DMS79 treated with DMSO at 0.1 percent for 48 hours (cell line): Measurements from ENCODE around the gene KCNMA1.

Experiments used
- DNase-seq: peaks from one replicate; lab custom pipeline; 2025; lab: John Stamatoyannopoulos, UW

KCNMA1 gene

DNA sequence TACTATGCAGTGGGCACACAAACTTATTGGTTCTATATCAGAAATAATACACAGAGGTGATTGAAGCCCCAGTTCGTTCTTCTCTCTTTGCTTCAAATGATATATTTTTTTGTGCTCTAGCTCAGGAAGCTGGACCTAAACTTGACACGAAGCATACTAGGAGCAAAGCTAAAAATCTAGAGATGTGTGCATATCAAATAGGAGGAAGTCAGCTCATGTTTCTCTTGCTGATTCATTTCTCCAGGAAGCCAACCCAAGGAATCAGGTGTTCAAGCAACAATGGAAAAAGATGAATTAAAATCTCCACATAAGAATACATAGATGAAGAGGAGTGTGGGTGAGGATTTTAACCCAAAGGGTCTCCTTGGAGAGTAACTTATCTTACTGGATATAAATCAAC is 432.5 kb downstream of the KCNMA1 start:
- DNase-seq: no peak

GRCh38 chr10:77204171-77204570 is 433.4 kb downstream of the KCNMA1 start:
- DNase-seq: no peak

DNA sequence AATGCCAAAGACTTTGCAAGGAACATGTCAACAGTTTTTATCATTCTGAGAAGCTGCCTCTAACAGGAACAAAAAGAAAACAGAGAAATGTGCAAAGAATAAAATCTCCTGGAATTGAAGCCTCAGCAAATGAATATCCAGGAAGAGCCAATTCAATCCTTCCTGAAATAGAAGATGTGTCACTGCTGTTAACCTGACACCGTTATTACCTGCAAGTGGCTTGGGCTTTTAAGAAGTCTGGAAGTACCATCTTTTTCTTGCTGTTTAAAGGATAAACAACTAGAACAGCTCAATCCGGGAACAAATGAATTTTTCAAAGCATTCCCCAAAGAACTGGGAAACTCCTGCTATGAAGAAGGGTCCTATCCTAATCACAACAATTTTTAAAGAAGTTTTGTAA is 434.8 kb downstream of the KCNMA1 start:
- no peak for DNase-seq

GRCh38 chr10:77201135-77202106 is 436.2 kb downstream of the KCNMA1 start:
- no peak for DNase-seq

GRCh38 chr10:77197544-77197943 is 440.1 kb downstream of the KCNMA1 start:
- DNase-seq: no peak

- DNase-seq: no peak
These were observed 441.0 kb downstream of the KCNMA1 start for GRCh38 chr10:77196614-77197013.

GRCh38 chr10:77195101-77195500 is 442.5 kb downstream of the KCNMA1 start:
- no peak for DNase-seq

DNA sequence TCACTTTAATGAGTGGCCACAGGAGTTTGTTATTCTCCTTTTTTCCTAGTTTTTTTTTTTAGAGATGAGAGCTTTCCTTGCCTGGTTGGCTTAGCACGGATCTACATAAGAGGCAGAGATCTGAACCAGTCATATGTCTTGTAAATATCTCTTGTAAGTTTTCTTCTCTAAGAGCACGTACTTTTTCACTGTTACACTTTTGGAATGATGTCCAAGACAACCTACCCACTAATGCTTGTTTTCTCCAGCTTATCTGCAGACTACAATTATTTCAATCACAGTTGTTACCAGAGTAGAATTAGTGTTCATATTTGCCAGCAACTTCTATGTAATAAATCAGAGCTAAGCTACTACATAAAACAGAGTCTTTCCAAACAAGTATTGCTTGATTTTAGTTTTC is 444.6 kb downstream of the KCNMA1 start:
- no peak for DNase-seq

GRCh38 chr10:77192402-77192801 is 445.2 kb downstream of the KCNMA1 start:
- no peak for DNase-seq

DNA sequence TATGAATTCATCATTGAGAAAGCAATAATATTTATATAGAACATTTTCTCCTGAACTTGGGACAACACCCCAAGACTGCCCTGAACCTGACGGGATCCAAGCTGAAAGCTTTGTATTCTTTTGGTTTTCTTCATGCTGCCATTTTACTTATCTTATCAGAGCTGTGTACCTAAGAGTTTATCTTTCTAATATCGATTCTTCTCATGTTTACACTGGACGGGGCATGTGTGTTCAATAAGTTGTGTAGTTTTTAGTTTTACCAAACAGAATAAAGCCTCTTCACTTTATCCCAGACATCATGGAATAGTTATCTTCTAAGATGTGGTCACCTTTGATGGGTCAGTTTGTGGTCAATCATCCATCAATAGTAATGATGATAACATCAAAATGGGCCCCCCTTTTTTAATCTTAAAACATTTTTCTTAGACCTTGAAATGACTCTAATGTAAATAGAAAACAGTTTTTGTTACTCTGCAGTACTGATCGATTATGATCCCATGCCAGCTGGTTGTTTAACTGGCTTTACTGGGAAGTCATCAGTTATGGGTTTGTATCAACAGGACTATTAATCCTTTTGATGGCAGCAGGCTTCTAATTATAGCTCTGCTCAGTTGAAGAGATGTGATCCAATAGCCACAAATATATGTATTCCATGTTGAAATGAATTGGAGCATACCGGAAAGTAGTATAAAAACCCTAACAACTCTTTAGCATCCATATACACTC is 446.1 kb downstream of the KCNMA1 start:
- no peak for DNase-seq

GRCh38 chr10:77190291-77190690 is 447.3 kb downstream of the KCNMA1 start:
- DNase-seq: no peak

DNA sequence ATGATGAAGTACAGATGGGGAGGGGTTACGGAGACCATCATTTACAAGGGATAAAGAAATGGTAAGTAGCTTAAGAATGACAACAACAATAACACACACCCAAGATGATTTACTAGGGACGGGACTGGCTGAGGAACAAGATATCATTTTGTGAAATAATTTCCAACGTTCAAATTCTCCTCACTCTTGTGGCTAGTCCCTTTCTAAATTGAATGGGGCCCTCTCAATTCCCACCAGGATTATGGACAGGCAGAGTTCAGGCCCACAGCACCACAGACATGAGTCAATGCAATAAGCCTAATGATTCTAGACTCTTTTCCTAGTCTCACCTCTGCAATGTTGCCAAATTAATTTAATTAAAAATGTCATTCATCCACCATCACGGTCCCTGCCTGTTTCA is 448.1 kb downstream of the KCNMA1 start:
- DNase-seq: no peak

DNA sequence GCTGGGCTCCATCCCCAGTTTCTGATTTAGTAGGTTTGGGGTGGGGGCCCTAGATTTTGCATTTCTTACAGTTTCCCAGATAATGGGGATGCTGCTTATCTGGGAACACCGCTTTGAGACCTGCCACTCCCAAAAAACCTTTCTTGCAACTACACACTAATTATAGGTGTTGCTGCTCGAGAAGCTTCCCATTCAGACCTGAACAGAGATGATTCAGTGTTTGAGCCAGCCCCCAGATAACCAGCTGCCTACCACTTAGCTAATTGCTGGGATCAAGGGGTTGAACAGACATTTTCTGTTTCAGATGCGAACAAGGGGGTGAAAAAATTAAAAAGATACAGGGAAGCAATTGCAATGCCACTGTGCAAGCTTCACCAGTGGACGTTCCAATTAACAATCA is 448.5 kb downstream of the KCNMA1 start:
- DNase-seq: no peak

GRCh38 chr10:77188521-77188920 is 449.1 kb downstream of the KCNMA1 start:
- DNase-seq: no peak

GRCh38 chr10:77188000-77188395 is 449.6 kb downstream of the KCNMA1 start:
- DNase-seq: peak; percentile 41

DNA sequence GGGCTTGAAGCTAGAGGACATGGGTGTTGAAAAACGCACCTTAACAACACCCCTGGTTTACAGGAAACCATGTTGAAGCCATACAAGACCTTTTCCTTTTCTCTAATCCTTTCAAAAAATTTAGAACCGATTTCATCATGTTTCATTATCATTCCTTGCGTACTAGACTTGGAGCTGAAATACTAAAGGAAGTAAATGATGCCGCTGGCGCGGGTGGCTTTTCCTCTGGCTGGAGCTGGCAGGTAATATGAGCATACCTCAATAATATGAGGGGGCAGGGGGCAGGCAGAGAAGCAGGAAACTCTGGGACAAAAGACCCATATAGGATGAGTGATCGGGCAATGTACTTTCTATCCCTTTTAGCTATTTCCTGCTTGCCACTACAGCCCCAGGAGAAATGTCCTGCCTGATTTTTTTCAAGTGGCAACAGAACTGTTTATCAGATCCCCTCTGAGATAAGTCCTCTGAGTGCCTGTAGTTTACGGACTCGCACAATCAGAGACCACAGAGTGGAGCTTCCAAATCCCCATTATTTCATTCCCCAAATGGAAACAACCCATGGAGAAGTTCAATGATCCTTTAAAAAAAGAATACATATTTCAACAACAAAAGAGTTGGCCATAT is 450.1 kb downstream of the KCNMA1 start:
- peak; percentile 41 for DNase-seq

DNA sequence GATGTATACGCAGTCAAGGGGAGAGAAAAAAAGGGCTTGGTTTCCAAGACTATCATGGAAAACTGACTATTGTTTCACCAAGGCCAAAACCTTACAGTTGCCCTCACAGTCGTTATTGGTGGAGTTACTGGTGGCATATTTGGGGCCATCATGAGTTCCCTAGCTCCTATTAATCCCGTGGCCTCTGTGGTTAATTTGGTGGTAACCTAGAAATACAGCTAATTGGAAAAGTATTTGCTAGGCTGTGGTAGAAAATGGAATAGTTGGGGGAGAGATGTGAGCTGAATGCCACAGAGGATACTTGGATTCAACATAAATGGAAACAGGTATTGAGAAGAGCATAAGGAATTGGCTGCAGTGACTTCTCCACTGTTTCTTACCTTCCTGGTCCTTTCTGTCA is 450.7 kb downstream of the KCNMA1 start:
- DNase-seq: no peak

DNA sequence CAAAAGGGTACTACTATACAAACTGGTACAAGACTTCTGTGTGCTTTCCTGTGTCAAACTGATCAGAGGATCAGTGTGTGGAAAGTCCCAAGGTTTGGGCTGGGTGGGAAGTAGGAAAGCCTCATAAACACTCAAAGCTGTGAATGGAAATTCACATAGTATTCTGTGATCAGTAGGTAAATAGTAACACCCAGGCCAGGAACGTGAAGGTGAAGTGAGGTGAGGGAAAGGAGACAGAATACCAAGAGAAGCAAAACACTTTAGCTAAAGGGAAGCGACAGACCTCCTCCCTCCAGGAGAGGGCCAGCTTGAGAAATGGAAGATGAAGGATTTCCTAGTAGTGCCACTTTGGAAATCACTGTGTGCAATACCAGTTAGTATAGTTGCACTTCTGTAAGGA is 451.9 kb downstream of the KCNMA1 start:
- DNase-seq: no peak

DNA sequence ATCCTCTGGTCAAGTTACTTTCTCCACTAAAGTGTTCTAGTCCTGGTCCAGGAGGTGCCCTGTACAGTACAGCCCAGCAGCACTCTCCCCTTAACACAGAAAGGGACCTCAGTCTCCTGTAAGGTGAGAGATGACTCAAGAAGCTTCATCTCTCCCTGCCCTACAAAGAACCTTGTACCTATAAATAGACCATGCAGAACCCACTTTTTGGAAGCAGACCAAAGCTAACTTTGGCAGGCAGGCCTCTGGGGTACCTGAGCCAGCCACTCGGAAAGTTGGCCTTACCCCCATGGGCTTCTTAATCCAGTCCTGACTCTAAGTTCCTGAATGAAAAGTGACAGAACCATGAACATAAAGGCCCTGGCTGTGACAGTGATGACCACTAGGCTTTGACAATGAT is 454.8 kb downstream of the KCNMA1 start:
- DNase-seq: no peak

GRCh38 chr10:77180794-77181193 is 456.8 kb downstream of the KCNMA1 start:
- DNase-seq: no peak

DNA sequence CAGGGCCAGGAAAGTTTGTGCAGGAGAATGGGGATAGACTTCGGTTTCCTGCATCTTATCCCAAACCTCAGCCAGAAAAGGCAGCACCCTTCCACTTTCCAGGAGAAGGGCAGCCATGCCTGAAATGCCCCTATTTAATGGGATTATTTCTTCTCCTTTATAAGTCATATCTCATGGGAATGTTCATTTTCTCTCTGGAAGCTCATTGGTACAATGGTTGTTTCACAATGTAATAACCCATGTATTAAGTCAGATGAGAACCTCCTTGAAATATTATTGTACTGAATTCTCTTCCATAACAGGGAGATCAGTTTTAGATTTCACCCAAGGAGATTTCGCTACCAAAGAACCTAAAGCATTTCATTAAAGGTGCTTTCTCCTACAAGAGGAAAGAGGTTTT is 457.5 kb downstream of the KCNMA1 start:
- no peak for DNase-seq

- no peak for DNase-seq
These were observed 458.5 kb downstream of the KCNMA1 start for GRCh38 chr10:77179015-77179695.
